ENCODE data around the gene CYTH1.

Gene CYTH1, protein sequence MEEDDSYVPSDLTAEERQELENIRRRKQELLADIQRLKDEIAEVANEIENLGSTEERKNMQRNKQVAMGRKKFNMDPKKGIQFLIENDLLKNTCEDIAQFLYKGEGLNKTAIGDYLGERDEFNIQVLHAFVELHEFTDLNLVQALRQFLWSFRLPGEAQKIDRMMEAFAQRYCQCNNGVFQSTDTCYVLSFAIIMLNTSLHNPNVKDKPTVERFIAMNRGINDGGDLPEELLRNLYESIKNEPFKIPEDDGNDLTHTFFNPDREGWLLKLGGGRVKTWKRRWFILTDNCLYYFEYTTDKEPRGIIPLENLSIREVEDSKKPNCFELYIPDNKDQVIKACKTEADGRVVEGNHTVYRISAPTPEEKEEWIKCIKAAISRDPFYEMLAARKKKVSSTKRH

DNA sequence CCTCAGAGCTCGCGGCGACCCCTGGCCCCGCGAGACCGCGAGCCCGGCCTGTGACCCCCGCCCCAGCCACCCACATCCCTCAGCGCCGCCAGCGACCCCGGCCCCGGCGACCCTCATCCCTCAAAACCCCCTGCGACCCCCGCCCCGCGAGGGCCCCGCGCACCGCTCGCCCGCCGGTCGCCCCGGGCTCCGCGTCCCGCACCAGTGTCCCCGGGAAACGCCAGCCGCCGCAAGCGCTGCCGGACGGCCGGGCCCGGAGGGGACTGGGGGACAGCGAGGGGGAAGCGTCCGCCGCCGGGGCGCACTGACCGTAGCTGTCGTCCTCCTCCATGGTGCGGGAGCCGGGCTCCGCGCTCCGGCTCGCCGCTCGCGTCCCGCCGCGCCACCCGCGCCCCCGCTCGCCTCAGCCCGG is at the start of gene CYTH1:
TSS of gene CYTH1 (minus strand) at position 381 of the 412 bp plus-strand sequence. CDS start at position 331, 50 bp downstream.
- Histone ChIP-seq H3K4me3 (peak within 1 kb of the TSS; percentile 95 to 100 (median 98)), H3K27ac (peak within 1 kb of the TSS; percentile 93 to 100 (median 98))

DNA sequence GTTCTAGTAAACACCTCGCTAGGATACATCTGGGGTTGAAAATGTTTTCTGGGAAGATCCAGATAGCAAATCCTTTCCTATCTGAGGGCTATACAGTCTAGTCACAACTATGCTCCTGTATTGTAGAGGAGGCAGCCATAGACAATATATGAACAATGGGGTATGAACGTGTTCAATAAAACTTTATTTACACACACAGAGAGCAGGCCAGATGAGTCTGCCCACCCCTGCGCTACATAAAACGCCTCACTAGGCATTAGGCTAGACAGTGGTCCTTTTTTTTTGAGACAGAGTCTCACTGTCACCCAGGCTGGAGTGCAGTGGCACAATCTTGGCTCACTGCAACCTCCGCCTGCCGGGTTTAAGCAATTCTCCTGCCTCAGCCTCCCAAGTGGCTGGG is 47.4 kb upstream of the CYTH1 start:
- no peak overlapping the region for H3K4me3 ChIP-seq
- no peak overlapping the region for H3K27ac ChIP-seq

DNA sequence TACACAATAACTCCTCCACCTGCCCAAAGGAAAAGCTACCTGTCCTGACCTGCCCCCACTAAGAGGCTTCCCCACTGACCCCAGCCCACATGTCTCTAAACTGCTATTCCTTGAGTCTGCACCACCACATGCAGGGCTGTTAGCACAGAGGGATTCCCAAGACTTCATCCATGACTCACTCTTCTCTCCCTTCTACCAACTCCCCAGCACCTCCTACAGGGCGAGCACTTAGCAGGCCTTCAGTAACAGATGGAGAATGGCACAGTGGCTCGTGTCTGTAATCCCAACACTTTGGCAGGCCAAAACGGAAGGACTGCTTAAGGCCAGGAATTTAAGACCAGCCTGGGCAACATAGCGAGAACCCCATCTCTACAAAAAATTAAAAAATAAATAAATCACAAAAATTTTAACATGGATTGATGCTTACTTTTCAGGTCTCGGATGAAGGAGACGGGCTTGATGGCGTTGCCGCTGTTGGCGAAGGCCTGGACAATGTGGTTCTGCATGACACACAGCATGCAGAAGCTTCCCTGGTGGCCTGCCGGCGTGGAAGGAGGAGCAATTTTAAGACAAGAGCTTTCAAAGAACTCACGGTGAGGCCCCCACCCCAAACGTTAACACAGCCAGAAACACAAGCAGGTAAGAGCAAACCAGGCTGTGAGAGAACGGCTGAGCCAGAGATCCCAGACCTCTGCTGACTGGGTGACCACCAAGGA is 46.6 kb upstream of the CYTH1 start:
- Histone ChIP-seq H3K27ac (no peak overlapping the region), H3K4me3 (no peak overlapping the region)

GRCh38 chr17:78826836-78827509 is 44.9 kb upstream of the CYTH1 start:
- Histone ChIP-seq H3K27ac (no peak overlapping the region), H3K4me3 (no peak overlapping the region)

DNA sequence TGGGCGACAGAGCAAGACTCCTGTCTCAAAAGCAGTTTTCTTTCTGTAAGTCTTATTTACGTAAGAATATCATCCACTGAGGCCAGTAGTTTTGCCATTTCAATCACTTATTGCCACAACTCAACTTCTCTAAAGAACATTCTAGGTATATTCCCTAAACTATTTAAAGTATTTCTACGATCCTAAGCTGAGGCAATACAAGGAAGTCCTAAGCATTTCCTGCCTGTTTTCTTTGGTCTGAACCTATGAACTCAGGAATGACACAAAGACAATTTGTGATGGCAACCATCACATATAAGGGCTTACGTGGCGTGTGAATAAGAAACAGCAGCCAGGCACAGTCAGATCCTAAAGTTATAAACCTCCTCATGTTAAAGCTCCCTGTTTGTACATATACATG is 44.3 kb upstream of the CYTH1 start:
- no peak overlapping the region for H3K27ac ChIP-seq
- H3K4me3 ChIP-seq, result no peak overlapping the region

GRCh38 chr17:78825696-78826095 is 43.6 kb upstream of the CYTH1 start:
- H3K4me3 ChIP-seq, result no peak overlapping the region
- peak overlapping the region in 3 of 21 experiments; percentile 2 to 50 (median 37) for H3K27ac ChIP-seq

DNA sequence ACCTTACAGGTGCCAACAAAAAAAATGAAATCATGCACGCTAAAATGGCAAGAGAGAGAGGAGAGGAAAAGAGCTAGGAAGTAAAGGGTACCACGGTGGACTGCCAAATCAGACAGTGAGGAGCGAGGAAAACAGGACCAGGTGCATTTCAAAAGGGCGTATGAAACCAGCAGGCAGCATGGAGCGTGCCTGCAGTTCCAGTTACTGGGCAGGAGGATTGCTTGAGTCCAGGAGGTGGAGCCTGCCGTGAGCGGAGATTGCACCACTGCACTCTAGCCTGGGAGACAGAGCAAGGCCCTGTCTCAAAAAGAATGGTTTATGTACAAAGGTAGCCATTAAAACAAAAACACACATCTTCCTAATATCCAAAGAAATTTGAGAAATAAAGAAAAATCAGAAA is 42.2 kb upstream of the CYTH1 start:
- H3K4me3 ChIP-seq, result no peak overlapping the region

GRCh38 chr17:78823282-78824046 is 41.4 kb upstream of the CYTH1 start:
- peak overlapping the region in 4 of 21 experiments; percentile 30 to 80 (median 63) for H3K27ac ChIP-seq
- H3K4me3 ChIP-seq, result no peak overlapping the region

More for the DNA sequence above, 42.2 kb upstream of the CYTH1 start:
- no peak overlapping the region for H3K27ac ChIP-seq

DNA sequence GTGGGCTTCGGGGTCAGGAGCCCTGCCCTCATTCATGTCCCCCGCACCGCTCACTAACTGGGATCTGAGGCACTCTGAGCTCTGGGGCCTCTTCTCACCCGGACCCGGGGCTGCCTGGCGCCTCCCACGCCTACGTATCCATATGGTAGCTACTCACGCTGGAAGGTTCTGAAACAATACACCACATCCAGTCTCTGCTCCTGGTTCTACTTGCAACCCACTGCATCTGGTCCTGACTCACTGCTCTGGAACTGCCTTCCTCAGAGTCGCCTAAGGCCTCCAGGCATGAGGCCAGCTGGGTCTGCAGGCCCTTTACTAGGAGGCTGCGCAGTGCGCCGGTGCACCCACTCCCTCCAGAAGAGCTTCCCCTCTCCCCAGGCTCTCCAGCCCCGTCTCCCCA is 40.5 kb upstream of the CYTH1 start:
- Histone ChIP-seq H3K4me3 (no peak overlapping the region), H3K27ac (peak overlapping the region in 11 of 21 experiments; percentile 14 to 80 (median 48))

- H3K27ac ChIP-seq, result peak overlapping the region in 11 of 21 experiments; percentile 14 to 80 (median 48)
- H3K4me3 ChIP-seq, result no peak overlapping the region
Observed at GRCh38 chr17:78821961-78822360, 39.9 kb upstream of the CYTH1 start.

GRCh38 chr17:78820841-78821240 is 38.8 kb upstream of the CYTH1 start:
- no peak overlapping the region for H3K4me3 ChIP-seq
- peak overlapping the region in 3 of 21 experiments; percentile 75 to 91 (median 85) for H3K27ac ChIP-seq

- no peak overlapping the region for H3K4me3 ChIP-seq
- peak overlapping the region in 18 of 21 experiments; percentile 5 to 91 (median 66) for H3K27ac ChIP-seq
Observed at GRCh38 chr17:78819806-78820792, 38.0 kb upstream of the CYTH1 start.

- Histone ChIP-seq H3K4me3 (no peak overlapping the region), H3K27ac (peak overlapping the region in 19 of 21 experiments; percentile 4 to 91 (median 65))
Observed at GRCh38 chr17:78819402-78819801, 37.3 kb upstream of the CYTH1 start.

- no peak overlapping the region for H3K4me3 ChIP-seq
- peak overlapping the region in 19 of 21 experiments; percentile 4 to 91 (median 65) for H3K27ac ChIP-seq
Observed at GRCh38 chr17:78818932-78819331, 36.9 kb upstream of the CYTH1 start.

DNA sequence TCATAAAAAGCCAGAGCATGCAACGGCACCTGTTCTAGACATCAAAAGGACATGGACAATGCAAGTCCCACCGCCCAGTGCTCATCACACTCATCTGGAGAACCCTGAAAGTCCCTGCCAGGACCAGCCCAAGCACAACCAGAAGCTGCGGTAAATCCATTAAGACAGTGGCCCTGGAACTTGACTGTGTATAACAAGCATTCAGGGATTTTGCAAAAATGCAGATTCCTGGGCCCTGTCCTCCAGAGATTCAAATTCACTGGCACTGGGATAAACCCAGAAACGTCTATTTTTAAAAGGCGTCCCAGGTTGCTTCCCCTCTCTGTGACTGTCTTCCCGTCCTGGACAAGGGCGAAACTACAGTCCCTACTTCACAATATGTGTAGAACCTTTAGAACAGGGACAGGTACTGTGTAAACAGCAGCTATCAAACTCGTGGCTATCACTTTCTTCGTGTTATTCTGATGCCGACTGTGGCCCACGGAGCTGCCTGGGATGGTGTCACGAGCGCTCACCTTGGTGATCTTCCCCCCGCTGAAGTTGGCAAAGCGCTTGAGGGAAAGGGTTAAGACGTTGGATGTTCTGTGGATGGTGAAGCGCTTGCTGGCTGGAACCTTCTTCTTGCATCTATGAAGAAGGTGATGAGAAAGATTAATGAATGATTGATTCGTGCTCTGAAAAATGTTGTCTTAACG is 36.2 kb upstream of the CYTH1 start:
- peak overlapping the region in 17 of 21 experiments; percentile 5 to 91 (median 62) for H3K27ac ChIP-seq
- no peak overlapping the region for H3K4me3 ChIP-seq

DNA sequence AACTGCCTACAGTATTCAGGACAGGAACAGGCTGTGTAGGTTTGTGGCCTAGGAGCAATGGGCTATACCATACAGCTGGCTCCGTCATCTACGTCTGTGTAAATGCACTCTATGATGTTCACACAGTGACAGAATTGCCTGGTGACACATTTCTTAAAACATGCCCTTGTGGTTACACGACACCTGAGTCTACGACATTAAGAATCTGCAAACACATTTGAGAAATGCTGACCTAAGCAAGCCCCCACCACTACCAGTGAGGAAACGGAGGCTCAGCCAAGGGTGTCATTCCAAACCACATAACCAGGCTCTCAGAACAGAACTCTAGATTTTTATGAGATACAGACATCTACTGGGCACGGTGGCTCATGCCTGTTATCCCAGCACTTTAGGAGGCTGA is 35.0 kb upstream of the CYTH1 start:
- peak overlapping the region in 11 of 21 experiments; percentile 26 to 91 (median 62) for H3K27ac ChIP-seq
- no peak overlapping the region for H3K4me3 ChIP-seq

DNA sequence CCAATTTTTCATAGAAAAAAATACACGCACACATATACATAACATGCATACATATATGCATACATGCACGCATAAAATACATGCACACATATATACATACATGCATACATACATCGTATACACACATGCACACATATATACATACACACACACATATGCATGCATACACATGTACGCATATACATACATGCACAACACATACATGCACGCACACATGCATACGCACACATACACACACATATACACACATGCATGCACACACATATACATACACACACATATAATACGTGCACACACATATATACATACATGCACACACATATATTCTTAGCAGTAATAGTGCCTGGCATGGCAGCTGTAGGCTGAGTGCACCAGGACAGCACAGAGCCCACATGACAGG is 33.6 kb upstream of the CYTH1 start:
- no peak overlapping the region for H3K4me3 ChIP-seq
- no peak overlapping the region for H3K27ac ChIP-seq

- peak overlapping the region in 11 of 21 experiments; percentile 1 to 69 (median 50) for H3K27ac ChIP-seq
- no peak overlapping the region for H3K4me3 ChIP-seq
Observed at GRCh38 chr17:78812855-78813254, 30.8 kb upstream of the CYTH1 start.

Data from skin epidermis (tissue), 12 donors.